GM12864 (cell line): ENCODE measurements around the gene SLC22A5.
A peak's percentile ranks its signal among the peaks of the same experiment; 100 is the strongest.

ENCODE experiments used
- DNase-seq: peaks from one replicate; pipeline ENCODE4 v3.0.0-alpha.2; 2011; ENCODE audit warnings: low read depth
- H3K4me3 ChIP-seq: 2 replicates; pipeline ENCODE4 v1.5.1; 2011; ENCODE audit warnings: mild to moderate bottlenecking, low read depth, low read length, control low read depth
- TF ChIP-seq, protein P1 (sequence below): IDR thresholded peaks from 2 replicates; pipeline ENCODE4 v1.5.1; 2011; ENCODE audit warnings: low read depth, mild to moderate bottlenecking, moderate library complexity, low read length, control low read depth, inconsistent platforms; ENCODE audit errors: missing control alignments

The SLC22A5 gene

DNA sequence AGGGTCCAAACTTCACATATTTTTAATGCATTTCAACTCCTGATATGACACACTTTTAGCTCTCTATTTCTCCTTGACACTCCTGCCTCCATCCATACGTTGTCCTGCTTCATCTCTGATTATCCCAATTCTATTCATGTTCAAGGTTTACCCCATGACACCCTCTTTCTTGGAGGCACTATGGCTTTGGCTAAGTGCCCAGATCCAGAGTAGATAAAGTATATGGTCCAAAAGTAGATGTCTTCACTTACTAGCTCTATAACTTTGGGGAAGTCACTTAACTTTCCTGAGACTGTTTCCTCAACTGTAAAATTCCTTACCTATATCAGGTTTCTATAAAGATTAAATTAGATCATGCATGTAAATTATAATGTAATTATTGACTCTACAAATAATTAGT lies 36.1 kb downstream of the SLC22A5 start:
- TF ChIP-seq, protein P1, sequence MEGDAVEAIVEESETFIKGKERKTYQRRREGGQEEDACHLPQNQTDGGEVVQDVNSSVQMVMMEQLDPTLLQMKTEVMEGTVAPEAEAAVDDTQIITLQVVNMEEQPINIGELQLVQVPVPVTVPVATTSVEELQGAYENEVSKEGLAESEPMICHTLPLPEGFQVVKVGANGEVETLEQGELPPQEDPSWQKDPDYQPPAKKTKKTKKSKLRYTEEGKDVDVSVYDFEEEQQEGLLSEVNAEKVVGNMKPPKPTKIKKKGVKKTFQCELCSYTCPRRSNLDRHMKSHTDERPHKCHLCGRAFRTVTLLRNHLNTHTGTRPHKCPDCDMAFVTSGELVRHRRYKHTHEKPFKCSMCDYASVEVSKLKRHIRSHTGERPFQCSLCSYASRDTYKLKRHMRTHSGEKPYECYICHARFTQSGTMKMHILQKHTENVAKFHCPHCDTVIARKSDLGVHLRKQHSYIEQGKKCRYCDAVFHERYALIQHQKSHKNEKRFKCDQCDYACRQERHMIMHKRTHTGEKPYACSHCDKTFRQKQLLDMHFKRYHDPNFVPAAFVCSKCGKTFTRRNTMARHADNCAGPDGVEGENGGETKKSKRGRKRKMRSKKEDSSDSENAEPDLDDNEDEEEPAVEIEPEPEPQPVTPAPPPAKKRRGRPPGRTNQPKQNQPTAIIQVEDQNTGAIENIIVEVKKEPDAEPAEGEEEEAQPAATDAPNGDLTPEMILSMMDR = no peak
- DNase-seq = no peak

DNA sequence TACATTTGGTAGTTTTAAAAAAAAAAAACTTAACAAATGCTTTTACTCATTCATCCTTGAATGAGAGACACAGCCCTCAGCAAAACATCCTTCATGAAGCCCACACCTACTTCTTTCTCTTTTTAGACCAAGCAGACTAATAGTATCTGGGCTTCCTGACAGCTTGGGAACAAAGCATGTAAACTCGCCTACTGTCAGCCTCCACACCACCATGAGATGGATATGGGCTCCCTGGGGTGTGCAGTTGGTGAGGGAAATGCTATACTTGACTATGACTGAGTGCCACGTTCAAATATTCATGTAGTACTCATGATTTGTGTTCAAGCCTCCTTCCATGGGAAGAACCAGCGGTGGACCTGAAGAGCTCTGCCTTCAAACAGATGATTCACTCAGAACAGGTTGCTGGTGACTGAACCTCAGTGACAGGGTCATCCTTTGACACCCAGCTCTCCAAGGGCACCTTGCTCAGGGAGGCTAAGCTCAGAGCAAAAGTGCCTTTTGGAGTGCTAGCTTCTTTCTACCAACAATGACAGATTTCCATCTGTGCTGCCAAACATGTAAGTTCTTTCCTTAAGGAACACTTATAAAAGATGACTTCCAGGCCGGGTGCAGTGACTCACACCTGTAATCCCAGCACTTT lies 36.8 kb downstream of the SLC22A5 start:
- TF ChIP-seq, protein P1 = no peak
- H3K4me3 ChIP-seq = no peak overlapping the region
- DNase-seq = no peak

More for the DNA sequence above, 36.1 kb downstream of the SLC22A5 start:
- no peak overlapping the region for H3K4me3 ChIP-seq

DNA sequence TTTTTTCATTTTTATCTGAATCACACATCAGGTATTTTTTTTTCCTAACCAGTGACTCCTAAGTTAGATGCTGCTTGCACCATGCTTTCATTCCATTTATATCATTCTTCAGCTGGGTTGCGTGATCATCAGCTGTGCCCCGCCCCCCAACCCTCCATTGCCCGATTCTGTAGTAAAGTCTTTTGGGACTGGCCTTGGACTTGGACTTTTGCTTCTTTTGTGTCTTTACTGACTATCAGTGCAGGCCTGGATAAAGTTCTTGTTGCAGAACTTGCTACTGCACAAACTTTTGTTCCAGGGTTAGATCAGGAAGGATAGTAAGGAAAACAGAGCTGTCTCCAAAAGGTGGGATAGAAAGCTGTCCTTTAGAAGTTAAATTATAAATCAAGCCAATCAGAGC lies 38.5 kb downstream of the SLC22A5 start:
- DNase-seq = no peak
- TF ChIP-seq, protein P1 = no peak
- H3K4me3 ChIP-seq = no peak overlapping the region

DNA sequence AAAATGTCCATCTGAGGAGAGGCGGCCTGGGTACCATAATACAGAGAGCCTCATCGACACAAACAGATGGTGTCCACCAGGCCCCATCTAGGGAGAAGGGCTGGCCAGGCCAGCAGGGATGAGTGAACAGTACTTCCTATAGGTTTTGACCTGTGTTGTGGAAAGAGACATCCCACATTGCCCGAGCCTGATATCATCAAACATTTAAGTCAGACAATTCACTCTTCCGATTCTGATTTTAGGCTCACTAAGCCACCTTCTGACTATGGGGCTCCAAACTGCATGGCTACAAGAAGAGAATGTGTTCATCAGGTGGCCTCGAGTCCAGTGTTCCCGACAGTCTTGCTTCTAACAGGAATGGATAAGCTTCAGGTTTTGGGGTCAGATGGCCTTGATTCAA lies 38.9 kb downstream of the SLC22A5 start:
- DNase-seq = no peak
- TF ChIP-seq, protein P1 = no peak
- no peak overlapping the region for H3K4me3 ChIP-seq

DNA sequence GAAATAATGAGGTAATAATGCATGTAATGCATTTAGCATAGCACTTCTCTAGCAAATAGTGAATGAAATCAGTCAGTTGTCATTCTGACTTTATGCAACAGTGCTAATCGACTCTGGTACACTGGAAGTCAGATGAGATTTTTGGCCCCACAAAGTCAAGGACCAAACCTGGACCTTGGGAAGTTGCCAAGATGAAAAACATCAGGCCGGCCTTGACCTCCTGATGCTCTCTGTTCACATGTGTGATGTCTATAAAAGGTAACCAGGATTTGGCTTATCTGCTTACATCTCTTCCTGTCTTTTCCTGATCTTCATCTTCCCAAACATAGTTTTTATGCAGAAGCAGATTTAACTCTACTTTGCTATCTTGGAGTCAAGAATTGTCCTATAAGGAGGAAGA lies 39.5 kb downstream of the SLC22A5 start:
- no peak for DNase-seq
- no peak overlapping the region for H3K4me3 ChIP-seq
- TF ChIP-seq, protein P1 = no peak

DNA sequence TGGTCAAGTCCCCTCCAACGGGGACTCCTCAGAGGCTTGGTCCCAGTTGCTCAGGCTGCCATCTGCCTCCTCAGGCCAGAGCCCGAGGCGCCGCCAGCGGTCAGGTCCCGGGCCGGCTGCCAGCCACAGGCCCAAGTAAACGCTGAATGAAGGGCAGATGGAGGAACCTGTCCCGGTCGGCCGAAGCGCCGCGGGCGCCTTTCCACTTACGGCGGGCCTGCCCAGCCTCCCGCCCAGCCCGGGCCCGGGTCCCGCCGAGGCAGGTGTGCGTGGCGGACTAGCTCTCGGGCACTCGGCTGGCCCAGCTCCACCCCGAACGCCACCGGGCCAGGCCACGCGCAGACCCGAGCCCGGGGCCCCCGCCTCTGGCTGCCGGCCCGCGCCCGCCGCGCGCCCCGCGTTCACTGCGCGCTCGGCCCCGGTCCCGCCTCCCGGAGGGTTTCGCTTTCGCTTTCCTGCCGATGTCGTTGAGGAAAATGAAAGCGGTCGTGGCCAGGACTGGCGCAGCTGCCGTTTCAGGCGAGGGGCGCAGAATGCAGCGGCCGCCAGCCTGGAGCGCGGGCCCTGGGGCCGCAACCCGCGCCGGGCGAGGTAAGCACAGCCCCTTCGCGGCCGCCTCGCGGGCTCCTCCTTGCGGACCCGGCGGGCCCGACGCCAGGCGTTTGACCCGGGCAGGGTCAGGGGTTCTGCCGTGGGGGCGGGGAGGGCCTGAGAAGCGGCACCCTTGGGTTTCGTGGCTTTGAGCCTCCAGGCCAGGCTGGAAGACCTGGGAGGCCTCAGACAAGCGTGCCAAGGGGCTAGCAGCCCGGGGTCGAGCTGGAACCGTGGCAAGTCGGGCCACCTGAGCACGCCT lies 41.2 kb downstream of the SLC22A5 start:
- no peak for DNase-seq

More for the DNA sequence above, 41.2 kb downstream of the SLC22A5 start:
- H3K4me3 ChIP-seq = peak overlapping the region; percentile 96
- TF ChIP-seq, protein P1 = peak; percentile 58
